22Rv1 (cell line): ENCODE data around the gene HSDL2.

Experiments used
- H3K27ac ChIP-seq: fragments of 450-650 bp; 2 replicates; pipeline ENCODE4 v1.5.1; 2017
- ZFX ChIP-seq: fragments of 450-650 bp; IDR thresholded peaks from 2 replicates; pipeline ENCODE4 v1.6.1; 2017; ENCODE audit warnings: antibody characterized with exemption, borderline replicate concordance
- TF ChIP-seq, protein P1 (sequence below): fragments of 450-650 bp; IDR thresholded peaks from 2 replicates; pipeline ENCODE4 v1.5.1; 2017; ENCODE audit warnings: mild to moderate bottlenecking

HSDL2 gene

DNA sequence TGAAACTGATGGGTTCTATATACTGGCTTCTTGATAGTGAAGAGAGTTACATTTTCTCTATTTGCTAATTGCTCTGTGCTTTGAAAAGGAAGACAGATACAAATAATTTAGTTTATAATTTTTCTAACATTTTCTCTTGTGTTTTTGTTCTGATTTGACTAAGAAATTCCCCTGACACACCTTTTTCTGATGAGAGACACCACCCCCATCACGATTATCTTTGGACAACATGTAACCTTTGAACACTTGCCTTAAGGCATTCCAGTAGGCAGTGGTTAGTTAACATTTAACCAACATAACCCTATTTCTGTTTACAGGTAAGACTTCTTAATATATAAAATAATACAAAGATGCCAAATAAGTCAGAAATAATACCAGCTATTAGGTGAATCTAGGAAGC is 42.4 kb upstream of the HSDL2 start:
- TF ChIP-seq, protein P1, sequence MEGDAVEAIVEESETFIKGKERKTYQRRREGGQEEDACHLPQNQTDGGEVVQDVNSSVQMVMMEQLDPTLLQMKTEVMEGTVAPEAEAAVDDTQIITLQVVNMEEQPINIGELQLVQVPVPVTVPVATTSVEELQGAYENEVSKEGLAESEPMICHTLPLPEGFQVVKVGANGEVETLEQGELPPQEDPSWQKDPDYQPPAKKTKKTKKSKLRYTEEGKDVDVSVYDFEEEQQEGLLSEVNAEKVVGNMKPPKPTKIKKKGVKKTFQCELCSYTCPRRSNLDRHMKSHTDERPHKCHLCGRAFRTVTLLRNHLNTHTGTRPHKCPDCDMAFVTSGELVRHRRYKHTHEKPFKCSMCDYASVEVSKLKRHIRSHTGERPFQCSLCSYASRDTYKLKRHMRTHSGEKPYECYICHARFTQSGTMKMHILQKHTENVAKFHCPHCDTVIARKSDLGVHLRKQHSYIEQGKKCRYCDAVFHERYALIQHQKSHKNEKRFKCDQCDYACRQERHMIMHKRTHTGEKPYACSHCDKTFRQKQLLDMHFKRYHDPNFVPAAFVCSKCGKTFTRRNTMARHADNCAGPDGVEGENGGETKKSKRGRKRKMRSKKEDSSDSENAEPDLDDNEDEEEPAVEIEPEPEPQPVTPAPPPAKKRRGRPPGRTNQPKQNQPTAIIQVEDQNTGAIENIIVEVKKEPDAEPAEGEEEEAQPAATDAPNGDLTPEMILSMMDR: no peak
- no peak for TF ChIP-seq ZFX
- peak overlapping the region; percentile 87 for H3K27ac ChIP-seq

DNA sequence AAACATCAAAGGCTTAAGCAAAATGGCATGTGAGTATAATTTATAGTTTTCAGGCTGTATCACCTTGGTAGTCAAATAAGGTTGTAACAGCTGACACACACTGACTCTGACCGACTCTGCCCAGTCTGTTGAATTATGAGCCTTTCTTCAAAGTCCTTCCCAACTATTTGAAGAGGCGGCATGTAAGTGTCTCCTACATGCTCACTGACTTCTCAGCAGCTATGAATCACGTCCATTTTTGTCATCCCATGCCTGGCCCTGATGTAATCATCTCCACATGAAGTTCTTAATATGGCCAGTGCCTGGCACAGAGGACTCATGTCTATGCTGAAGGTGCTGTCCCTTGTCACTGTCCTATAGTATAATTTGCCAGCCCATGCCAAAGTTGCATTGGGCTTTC is 41.3 kb upstream of the HSDL2 start:
- H3K27ac ChIP-seq: peak overlapping the region; percentile 87
- TF ChIP-seq, protein P1: no peak
- no peak for TF ChIP-seq ZFX

DNA sequence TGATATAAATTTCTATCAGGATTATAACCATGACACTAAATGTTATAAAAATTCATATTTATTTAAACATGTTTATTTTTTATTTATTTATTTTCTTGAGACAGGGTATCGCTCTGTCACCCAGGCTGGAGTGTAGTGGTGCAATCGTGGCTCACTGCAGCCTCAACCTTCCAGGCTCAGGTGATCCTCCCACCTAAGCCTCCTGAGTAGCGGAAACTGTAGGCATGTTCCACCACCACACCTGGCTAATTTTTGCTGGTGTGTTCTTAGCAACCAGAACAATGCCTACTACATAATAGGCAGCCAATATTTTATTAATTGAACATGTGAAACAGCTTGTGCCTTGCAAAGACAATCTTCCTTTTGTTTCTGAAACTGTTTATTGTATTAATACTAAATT is 40.0 kb upstream of the HSDL2 start:
- H3K27ac ChIP-seq: no peak overlapping the region
- no peak for TF ChIP-seq ZFX
- TF ChIP-seq, protein P1: no peak

DNA sequence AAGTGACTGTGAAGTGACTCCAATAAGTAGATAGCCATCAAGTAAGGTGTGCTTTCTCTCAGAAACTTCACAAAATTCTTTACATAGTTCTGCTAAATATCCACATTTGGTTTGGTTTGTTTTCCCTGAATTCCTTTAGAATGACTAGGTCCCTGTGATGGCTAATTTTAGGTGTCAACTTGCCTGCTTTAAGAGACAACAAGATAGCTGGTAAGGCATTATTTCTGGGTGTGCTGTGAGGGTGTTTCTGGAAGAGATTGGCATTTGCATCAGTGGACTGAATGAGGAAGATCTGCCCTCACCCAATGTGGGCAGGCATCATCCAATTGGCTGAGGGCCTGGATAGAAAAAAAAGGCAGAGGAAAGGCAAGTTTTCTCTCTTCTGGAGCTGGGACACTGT is 38.2 kb upstream of the HSDL2 start:
- peak overlapping the region; percentile 16; the same call in 1 of the 2 replicates for H3K27ac ChIP-seq
- TF ChIP-seq, protein P1: no peak
- TF ChIP-seq ZFX: no peak

DNA sequence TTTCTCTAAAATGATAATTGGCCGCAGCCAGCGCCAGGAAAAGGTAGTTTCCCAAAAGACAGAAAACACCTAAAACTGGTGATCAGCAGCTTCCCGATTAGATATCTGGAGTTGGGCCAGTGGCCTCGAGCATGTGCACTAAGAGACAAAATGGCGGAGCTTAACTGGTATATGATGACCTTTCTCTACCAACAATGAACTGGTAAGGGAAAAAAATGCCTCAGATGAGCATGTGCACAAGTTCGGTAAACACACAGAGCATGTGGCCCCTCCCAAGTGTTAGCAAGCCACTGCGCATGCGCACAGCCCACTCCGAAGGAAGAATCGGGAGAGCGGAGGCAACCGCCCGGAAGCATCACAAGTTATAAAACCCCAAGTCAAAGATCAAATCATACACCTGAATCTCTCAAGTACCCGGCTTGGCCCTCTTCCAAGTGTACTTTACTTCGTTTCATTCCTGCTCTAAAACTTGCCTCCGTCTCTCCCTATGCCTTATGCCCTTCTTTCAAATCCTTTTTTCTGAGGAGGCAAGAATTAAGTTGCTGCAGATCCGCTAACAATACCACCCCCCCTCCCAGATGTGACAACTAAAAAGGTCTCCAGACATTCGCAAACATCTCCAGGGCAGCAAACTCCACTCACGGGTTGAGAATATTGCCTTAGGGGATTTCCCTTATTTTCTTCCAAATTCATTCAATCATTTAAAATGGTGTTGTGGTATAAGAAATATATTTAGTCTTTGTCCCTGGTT is 31.5 kb upstream of the HSDL2 start:
- H3K27ac ChIP-seq: no peak overlapping the region
- TF ChIP-seq ZFX: no peak
- TF ChIP-seq, protein P1: no peak

DNA sequence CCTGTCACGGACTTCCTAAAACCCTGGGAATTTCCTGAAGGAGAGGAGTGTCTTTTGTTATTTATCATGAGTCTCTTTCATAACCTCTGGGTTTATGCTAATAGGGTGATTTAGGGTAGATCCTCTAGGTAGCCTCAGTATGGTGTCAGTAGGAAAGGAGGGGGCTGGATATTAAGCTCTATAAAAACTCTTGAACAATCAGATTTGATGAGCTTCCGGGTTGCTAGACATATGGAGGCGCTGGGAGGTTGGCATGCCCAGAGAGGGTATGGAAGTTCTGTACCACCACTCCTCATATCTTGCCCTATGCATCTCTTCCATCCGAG is 30.9 kb upstream of the HSDL2 start:
- no peak overlapping the region for H3K27ac ChIP-seq
- TF ChIP-seq, protein P1: no peak
- no peak for TF ChIP-seq ZFX

DNA sequence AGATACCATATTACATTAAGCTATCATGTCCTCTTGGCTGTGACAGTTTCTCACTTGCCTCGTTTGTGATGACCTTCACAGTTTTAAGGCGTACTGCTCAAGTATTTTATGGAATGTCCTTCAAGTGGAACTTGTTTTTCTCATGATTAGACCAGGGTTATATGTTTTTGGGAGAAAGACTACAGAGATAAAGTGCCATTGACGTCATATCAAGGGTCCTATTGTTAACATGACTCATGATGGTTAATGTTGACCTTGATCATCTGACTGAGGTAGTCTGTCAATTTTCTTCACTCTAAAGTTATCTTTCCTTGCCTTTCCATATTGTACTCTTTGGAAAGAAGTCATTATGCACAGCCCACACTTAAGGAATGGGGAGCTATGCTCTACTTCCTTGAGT is 28.7 kb upstream of the HSDL2 start:
- H3K27ac ChIP-seq: no peak overlapping the region
- TF ChIP-seq, protein P1: no peak
- TF ChIP-seq ZFX: no peak
